K562 (cell line): Measurements from ENCODE around the gene KLK13.

Experiments
- CBX3 ChIP-seq, 2 experiments: IDR thresholded peaks; 1 replicate in 1 of 2; 2 replicates in 1 of 2; pipeline ENCODE4 v1.6.1; 2012; ENCODE audit warnings: inconsistent platforms in 2 of 2, low read length in 2 of 2, borderline replicate concordance in 1 of 2, control low read depth in 1 of 2
- POLR2A ChIP-seq: fragments of 450-650 bp; conservative IDR thresholded peaks from 2 replicates; pipeline ENCODE4 v1.6.1; 2016
- SMC3 ChIP-seq: conservative IDR thresholded peaks from 2 replicates; pipeline ENCODE4 v1.6.1; 2011; ENCODE audit warnings: low read depth, low read length, improper control_type of control experiment; ENCODE audit not compliant: insufficient read depth
- TF ChIP-seq, protein P1 (sequence below): sonication (generic); formaldehyde crosslinking; IDR thresholded peaks from 2 replicates; pipeline ENCODE4 v1.8.1; 2022; ENCODE audit warnings: missing genetic modification reagents

DNA sequence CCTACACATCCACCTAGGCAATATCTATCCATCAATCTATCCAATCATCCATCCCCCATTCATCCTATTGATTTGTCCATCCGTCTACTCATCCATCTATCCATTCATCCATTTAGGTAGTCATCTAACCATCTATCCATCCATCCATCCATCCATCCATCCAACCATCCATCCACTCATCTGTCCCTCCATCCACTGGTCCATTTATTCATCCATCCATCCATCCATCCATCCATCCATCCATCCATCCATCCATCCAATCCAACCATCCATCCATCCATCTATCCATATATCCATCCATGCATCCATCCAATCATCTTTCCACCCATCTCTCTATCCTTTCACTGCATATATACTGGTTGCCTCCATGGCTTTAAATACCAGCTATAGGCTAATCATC is 3.9 kb downstream of the KLK13 start:
- TF ChIP-seq CBX3 (IDR thresholded peaks at IDR 0.05; ENCODE audit: borderline replicate concordance in 1 of 2, low read length in 2 of 2) (no peak), SMC3 (no peak), POLR2A (no peak)
- TF ChIP-seq, protein P1, sequence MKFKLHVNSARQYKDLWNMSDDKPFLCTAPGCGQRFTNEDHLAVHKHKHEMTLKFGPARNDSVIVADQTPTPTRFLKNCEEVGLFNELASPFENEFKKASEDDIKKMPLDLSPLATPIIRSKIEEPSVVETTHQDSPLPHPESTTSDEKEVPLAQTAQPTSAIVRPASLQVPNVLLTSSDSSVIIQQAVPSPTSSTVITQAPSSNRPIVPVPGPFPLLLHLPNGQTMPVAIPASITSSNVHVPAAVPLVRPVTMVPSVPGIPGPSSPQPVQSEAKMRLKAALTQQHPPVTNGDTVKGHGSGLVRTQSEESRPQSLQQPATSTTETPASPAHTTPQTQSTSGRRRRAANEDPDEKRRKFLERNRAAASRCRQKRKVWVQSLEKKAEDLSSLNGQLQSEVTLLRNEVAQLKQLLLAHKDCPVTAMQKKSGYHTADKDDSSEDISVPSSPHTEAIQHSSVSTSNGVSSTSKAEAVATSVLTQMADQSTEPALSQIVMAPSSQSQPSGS (CRISPR knock-in tag): no peak
